Activated CD4-positive, CD25-positive, alpha-beta regulatory T cell (primary cell): ENCODE measurements around the gene IL22RA1.

Experiments
- DNase-seq, 4 experiments: peaks; one replicate each; lab custom pipeline; 2025; lab: John Stamatoyannopoulos, UW

Gene IL22RA1

GRCh38 chr1:24114753-24115152 is 28.2 kb downstream of the IL22RA1 start:
- DNase-seq: no peak

GRCh38 chr1:24113641-24114033 is 29.3 kb downstream of the IL22RA1 start:
- DNase-seq: no peak

DNA sequence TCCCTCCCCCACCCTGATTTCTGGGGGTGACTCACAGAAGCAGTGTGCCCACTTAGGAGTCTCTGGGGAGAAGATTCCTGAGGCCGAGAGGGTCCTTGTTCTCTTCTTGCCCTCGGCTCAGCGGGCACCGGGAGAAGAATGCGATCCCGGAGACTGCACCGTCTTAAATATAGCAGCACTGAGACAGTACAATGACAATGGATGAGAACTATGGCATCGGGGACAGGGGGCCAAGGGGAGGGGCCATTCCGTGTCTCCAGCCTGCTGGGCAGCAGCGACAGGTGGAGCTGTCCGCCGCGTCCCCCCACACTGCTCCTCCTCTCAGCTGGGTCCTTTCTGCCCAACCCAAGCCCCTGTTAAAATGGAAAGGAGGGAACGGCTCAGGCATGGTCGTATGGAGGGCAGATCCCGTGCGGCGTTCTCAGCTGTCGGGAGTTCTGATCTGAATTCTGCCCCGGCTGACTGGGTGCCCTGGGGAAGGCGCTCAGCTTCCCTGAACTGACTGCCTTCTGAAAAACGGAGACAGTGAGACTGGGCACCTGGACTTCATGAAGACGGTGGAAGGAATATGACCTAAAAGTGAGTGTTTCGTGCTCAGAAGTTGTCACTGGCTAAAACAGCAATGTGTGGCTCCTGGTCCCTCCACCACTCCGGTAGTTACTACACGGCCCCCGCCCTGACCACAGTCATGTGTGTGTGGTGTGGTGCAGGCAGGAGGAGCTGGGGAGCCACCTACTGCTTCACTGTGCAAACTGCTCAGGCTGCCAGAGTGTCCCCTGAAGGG is 30.8 kb downstream of the IL22RA1 start, which contains the start of gene MYOM3:
Gene MYOM3 (minus strand): TSS at position 140 of the 784 bp plus-strand sequence. CDS start 3,499 bp downstream, outside the sequence.
- DNase-seq: no peak

DNA sequence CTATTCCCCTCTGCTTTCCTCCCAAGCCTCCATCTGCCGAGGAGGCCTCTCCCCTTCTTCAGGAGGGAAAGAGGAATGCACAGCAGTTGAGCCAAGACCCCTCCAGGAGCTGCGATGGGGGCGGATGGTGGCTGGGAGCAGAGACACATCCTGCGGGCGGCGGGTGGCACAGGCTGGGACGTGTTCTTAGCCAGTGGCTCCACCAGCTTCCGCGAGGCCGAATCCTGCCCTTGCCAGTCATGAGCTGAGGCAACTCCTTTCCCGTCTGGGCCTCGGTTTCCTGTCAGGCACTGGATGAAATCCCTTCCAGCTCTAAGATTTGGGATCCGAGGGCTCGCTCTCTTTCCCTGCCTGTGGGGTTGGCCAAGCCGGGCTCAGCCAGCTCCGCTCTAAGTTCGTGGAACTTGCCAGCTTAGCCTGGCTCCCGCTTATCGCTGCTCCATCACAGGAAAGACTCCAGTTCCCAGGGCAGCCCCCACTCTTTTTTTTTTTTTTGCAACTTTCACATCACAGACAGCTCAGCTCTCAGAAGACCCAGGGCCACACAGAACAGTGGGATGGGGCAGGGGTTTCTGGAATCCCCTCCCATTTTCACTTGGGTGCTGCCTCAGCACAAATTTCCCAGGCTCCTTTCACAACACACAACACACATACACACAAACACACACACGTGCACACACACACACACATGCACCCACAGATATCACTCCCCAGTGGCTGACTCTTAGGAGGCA is 31.5 kb downstream of the IL22RA1 start:
- DNase-seq: no peak

DNA sequence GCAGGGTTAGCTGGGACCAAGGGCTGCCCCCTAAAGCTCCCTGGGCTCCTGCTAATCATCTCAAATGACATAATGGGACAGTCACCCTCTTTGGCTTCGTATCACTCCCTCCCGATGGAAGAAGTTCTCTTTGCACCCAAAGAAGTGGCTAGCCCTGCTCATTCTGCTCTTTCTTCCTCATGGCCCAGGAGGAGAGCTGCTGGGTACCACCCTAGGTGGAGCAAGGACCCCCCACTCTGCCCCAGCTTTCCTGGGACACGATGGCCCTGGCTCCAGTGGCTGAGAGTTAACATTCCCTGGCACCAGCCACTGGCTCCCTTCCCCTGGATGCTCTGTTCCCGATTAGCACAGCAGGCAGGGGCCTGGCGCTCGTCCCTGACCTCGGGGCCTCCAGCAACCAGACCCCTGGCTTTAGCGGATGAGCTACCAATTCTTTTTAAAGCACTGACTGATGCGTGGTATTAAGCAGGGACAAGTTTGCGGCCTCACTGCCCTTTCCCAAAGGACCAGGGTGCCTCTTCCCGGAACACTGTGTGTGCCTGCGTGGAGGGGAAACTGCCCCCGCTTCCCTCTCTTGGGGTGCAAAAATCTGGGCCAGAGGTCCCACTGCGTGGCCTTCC is 32.2 kb downstream of the IL22RA1 start:
- no peak for DNase-seq

DNA sequence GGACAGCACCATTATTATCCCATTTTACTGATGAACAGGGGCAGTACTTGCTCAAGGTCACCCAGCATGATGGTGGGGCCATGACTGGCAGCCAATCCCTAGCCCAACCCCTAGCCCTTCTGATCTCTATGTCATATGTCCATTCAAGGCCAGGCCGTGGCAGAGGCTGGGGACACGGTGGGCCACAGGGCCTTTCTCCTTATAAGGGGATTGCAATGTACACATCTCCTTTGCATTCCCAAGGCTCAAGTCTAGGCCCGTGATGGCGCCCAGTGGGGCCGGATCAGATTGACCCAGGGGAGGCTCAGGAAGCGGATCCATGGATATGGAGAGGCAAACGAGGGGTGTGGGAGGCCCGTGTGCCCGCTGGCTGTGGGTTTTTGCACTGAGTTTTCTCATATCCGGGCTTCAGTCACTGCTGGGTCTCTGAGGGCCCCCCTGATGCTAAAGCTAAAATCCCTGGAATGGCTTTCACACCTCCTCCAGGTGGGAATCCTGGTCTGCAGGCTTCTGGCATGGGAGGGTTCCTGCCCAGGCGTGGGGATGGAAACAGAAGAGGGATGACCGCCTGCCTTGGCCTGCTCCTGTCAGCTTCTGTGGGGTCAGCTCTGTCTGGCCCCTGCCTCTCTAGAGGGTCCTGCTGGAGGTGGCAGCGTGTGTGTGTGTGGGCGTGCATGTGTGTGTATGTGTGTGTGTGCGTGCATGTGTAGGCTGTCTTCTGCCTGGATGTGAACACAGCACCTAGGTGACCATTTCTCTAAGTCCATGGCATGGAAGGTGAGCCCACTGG is 33.1 kb downstream of the IL22RA1 start:
- no peak for DNase-seq

- no peak for DNase-seq
These were observed 33.8 kb downstream of the IL22RA1 start for GRCh38 chr1:24109166-24109483.

DNA sequence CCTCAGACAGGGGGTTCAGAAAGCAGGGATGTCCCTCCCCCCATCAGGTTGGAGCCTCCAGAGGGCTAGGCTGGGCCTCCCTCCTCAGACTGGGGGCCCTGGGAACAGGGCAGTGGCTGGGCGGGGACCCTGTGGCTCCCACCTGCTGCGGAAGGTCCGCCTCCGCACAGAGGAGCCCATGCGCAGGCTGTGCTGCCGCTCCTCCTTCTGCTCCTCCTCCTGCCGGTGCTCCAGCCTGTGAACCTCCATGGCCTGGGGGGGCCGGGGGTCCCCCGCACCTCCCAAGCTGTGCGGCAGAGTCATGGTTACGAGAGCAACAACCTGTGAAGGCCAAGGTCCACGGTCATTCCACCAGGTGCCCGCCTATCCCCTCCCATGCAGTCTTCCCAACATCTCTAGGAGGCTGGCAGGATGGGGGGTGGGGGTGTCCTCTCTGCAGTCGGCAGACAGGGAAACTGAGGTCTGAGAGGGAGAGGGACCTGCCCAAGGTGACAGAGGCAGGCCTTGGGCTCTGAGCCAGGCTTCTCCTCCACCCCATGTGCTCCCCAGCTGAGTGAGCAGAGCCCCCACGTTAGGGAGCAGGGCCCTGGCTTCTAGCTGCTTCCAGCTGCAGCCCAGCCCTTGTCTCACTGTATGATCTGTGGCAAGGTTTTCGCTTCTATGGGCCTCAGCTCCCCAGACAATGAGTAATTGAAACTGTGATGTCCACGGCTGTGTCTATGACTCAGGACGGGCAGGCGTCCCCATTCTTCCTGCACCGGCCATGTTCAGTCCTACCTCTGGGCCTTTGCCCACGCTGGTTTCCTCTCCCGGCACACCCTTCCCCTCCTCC is 34.4 kb downstream of the IL22RA1 start:
- no peak for DNase-seq

GRCh38 chr1:24107462-24108138 is 35.3 kb downstream of the IL22RA1 start:
- no peak for DNase-seq

DNA sequence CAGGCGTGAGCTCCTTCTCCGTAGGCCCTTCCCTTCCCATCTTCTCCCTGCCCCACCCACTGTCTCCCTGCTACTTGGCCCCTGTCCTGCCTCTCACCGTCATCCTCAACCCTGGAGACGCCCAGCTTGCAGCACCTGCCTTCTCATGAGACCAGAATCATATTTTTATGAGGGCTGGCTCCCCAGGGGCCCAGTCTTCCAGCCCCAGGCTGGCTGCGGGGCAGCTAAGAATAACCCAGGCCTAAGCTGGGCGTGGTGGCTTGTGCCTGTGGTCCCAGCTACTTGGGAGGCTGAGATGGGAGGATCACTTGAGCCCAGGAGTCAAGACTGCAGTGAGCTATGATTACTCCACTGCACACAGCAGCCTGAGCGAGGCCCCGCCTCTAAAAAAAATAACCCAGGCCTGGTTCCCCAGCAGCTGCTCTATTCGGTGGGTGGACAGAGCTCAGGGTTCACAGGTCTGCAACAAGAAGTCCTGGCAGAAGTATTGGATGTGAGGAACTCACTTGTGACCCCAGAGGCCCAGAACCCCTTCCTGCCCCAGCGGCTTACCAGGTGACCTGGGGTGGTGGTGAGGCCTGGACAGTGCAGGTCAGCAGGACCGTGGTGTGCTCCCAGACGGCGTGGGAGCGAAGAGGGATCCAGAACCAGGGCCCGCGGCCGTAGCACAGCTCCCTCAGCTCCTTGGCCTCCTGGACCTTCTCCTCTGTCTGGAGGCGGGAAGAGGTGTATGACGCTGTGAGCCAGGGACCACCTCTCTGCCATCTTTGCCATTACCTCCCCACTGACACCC is 37.4 kb downstream of the IL22RA1 start:
- DNase-seq: no peak

GRCh38 chr1:24104854-24105253 is 38.1 kb downstream of the IL22RA1 start:
- DNase-seq: no peak

DNA sequence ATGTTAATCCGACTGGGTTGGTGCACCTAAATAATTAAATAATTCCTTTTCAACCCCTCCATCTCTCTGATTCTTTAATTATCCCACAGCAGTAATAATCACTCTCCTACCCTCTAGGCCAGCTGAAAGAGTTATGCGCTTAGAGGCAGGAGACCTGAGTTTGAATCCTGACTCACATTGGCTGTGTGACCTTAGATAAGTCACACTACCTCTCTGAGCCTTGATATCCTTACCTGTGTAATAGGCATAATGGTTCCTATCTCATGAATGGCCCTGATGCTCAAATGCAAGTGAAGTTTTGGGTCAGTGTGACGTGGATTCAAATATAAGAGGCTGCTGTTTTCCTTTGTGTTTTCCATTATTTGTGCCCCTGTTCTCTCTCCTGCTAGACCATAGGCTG is 39.1 kb downstream of the IL22RA1 start:
- DNase-seq: no peak

GRCh38 chr1:24103408-24103807 is 39.5 kb downstream of the IL22RA1 start:
- DNase-seq: no peak

DNA sequence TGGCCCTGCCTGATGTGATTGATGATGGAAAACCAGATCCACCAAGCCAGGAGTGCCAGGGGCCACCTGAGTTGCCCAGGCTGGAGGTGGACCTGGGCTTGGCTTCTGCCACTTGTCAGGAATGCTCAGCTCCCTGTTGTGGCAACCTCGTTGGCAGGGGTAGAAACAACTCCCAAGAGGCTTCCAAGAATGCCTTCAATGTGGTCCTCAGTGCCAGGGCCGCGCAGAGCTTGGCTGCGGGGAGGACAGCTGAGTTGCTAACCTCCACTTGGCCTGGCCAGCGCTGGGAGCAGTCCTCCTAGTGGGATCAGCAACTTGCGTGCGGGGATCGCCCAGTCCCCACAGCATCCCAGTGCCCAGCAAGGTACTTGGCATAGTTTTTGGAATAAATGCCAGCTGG is 40.0 kb downstream of the IL22RA1 start:
- no peak for DNase-seq

DNA sequence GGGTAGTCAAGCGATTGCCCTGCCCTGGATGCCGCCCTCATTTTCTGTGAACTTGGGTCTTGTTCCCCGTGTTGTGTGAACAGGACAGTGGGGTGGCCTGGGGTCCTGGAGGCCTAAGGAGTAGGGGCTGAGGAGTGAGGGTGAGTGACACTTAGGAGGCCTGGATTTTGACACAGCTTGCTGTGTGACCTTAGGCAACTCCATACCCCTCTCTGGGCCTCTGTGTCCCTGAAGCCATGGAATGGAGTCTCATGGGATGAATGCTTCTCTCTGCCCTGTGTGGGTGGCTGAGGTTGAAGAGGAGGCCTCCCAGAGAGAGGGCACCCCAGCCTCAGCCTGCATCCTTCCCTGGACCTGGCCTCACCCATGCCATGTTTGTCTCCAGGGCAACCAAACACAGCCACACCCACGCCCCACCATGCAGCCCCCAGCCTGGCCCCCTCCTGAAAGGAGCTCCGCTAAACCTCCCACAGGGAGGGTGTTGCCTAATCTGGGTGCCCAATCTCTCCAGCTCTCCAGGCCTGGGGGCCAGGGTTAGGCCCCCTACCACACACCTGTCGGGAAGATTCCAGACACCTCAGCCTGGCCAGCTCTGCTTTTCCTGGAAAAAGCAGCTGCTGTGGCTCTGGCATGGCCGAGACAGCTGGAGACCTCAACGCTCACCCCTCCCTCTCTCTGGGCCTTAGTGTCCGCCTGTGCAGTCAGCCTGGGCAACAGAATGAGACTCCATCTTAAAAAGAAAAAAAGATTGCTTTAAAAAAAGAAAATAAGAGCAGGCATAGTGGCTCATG is 40.9 kb downstream of the IL22RA1 start:
- no peak for DNase-seq

GRCh38 chr1:24100945-24101737 is 41.8 kb downstream of the IL22RA1 start:
- no peak for DNase-seq

DNA sequence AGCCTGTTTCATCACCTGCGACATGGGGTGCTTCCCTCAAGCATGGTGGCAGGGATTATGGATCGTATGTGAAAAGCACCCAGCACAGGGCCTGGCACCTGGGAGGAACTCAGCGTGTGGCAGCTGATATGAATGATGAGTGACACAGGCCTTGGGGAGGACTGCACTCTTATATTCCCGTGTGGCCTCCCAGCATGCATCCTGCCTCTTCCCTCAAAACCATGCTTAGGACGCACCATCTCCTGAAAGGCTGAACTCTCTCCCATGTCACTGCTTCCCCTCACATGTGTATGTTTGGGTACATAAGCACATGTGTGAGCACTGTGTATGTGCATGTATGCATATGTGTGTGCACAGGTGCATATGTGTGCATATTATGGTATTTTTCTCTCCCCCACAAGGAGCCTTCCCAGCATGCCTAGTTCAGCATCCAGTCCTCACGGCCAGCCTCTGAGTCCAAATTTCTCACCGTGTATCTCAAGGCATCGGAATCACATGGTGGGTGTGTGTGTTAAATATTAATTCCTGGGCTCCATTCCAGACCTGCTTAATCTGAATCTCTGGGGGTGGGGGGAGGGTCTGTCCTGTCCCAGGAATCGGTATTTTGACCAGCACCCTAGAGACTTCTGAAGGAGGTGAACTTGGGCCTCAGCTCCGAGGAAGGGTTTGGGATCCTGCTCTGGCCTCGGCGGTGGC is 43.8 kb downstream of the IL22RA1 start:
- no peak for DNase-seq

DNA sequence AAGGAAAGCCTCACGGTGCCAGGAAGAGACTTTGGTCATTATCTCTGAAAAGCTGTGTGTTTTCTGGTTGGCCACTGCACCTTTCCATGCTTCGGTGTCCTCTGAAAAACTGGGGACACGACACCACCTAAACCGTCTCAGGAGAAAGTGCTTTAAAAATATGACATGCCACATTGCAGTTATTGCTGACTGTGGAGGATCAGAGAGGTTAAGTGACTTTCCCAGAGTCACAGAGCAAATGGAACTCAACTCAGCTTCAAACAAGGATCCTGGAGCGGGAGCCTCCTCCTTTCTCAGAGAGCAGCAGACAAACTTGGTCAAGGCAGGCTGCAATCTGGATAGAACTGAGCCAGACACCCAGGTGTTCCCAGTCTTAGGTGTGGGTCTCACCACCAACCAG is 44.8 kb downstream of the IL22RA1 start:
- no peak for DNase-seq
